Measurements from ENCODE around the gene RUBCN.
"Not testable (repeated sequence)": the region's sequence is repeated elsewhere in the genome, so short reads cannot be mapped to it uniquely, and the experiment has no call there.

RUBCN gene

DNA sequence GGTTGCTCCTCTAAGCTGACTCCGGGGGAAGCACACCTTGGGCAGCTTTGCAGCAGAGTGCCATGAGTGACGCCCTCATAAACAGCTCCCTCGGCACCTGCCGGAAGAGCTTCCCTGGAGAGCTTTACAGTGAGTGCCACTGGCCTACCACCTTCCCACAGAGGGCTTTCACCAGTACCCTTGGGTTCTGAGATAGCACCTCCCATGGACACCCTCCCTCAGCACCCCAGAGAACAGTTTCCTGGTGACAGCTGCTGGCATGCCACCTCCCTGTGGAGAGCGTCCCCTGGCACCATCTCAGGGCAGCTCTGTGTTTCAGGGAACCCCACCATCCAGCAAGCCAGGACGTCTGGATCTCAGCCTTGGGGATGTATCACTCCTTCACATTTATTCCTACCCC, 49.1 kb downstream of the RUBCN start:
- Mint-ChIP-seq H3K4me3 (no peak overlapping the region), H3K9me3 (no peaks in the 10 kb centered on the region), H3K27ac (peak overlapping the region; percentile 59), H3K4me1 (peaks cover 5% of the 10 kb centered on the region), H3K36me3 (peaks cover 24% of the 10 kb centered on the region), H3K27me3 (no peaks in the 10 kb centered on the region)
- no peak for ATAC-seq (ENCODE audit: low read depth)
- DNase-seq (ENCODE audit: low spot score in 2 of 2): no peak

DNA sequence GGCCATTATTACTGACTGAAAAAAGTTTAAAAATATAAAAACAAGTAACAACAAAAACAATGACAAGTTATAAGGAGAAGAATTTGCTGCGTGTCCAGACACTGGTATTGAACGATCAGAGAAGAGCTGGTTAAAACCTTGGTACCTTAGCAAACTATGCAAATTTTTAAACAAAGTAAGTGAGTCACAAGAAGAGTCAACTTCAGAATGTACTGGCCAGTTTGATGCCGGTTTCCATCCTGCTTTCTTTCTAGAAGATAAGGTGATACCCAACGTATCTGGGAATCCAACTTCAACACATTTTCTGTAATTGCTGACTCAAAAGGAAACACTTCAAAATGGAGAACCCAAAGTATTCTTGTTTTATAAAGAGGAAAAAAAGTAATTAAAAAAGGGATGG, 49.8 kb downstream of the RUBCN start:
- ATAC-seq (ENCODE audit: low read depth) (no peak), DNase-seq (ENCODE audit: low spot score in 2 of 2) (no peak)
- Mint-ChIP-seq H3K36me3 (peaks cover 26% of the 10 kb centered on the region), H3K27me3 (no peaks in the 10 kb centered on the region), H3K4me1 (peaks cover 5% of the 10 kb centered on the region), H3K27ac (no peak overlapping the region), H3K4me3 (no peak overlapping the region), H3K9me3 (no peaks in the 10 kb centered on the region)

DNA sequence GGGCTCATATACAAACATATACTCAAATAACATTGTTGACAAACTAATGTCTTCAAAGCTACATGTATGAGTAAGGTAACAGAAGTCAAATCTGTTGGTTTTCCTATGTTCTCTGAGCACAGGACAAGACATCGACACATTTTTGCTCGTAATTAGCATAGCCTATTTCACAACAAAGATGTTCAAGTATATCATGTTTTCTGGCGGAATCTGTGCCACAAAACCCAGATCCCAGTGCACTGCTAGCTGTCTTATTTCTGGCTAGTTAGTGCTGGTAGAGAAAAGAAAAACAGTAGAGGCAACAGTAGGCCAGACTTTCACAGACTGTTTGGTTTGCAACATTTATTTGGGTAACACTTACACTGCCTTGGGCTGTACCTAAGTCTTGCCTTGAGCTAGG, 51.2 kb downstream of the RUBCN start:
- no peaks in the 10 kb centered on the region for H3K9me3 Mint-ChIP-seq
- H3K27me3 Mint-ChIP-seq: no peaks in the 10 kb centered on the region
- peaks cover 5% of the 10 kb centered on the region for H3K4me1 Mint-ChIP-seq
- H3K36me3 Mint-ChIP-seq: peaks cover 33% of the 10 kb centered on the region
- ATAC-seq (ENCODE audit: low read depth) (no peak), DNase-seq (ENCODE audit: low spot score in 2 of 2) (no peak)
- peak overlapping the region; percentile 81 for H3K27ac Mint-ChIP-seq
- H3K4me3 Mint-ChIP-seq: no peak overlapping the region

DNA sequence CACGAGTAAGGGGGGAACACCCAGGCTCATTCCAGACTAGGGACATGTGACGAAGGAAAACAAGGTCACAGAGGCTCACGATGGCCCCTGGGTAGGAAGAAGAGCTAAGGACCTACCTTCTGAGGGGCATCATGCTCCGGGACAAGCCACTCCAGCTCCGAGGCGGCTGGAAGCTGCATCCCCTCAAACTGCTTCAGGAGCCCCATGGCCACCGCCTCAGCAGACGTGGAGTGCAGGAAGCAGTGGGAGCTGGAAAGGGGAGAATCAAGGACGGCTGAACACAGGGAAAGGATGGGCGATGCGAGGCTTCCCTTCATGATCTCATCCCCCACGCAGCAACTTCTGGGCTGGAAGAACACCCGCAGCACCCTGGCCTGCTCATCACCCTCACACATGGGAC, 53.5 kb downstream of the RUBCN start:
- H3K9me3 Mint-ChIP-seq: no peaks in the 10 kb centered on the region
- peak overlapping the region; percentile 66 for H3K27ac Mint-ChIP-seq
- ATAC-seq (ENCODE audit: low read depth) (no peak), DNase-seq (ENCODE audit: low spot score in 2 of 2) (no peak)
- peaks cover 2% of the 10 kb centered on the region for H3K4me1 Mint-ChIP-seq
- no peaks in the 10 kb centered on the region for H3K27me3 Mint-ChIP-seq
- no peak overlapping the region for H3K4me3 Mint-ChIP-seq
- H3K36me3 Mint-ChIP-seq: peaks cover 31% of the 10 kb centered on the region

DNA sequence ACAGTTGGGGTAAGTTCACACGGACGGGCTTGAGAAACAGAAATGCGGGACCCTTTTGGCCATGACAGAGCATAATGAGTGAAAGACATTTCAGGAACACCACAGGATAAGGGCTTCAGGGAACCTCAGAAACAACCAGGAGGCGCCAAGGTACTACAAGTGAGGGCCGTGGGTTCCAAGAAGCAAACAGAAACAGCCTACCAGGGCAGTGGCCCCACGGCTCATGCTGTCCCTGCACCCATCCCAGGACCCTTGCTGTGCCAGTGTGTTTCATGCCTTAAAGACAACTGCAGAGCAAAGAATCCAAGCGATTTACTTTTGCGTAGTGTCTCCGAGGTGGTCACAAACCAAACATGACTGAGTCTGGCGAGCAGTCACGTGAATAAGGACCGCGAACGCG, 54.0 kb downstream of the RUBCN start:
- H3K4me3 Mint-ChIP-seq: no peak overlapping the region
- no peak for ATAC-seq (ENCODE audit: low read depth)
- H3K27ac Mint-ChIP-seq: no peak overlapping the region
- no peaks in the 10 kb centered on the region for H3K9me3 Mint-ChIP-seq
- no peaks in the 10 kb centered on the region for H3K27me3 Mint-ChIP-seq
- peaks cover 35% of the 10 kb centered on the region for H3K36me3 Mint-ChIP-seq
- H3K4me1 Mint-ChIP-seq: peaks cover 2% of the 10 kb centered on the region
- DNase-seq (ENCODE audit: low spot score in 2 of 2): no peak

DNA sequence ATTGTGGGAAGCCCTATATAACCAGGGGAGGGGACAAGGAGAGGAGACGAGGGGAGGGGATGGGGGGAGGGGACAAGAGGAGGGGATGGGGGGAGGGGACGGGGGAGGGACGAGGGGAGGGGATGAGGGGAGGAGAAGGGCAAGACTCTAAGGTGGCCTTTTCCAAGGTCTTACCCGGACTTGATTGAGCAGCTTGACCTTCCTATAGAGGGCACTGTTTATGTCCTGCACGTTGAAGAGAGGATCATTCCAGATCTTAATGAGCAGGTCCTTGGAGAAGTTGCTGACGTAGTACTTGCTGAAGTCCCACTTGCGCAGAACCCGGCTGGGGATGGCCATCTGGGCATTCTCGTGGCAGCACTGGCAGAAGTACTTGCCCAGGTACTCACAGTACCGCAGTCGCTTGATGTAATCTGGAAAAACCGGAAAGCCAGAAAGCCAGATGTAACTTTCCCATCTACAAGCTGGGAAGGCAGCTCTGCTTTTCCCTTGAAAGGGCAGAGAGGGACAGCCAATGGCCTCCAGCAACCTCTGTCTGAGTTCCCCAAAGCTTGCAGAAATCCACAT, 55.7 kb downstream of the RUBCN start:
- H3K27ac Mint-ChIP-seq: peak overlapping the region; percentile 65
- H3K4me1 Mint-ChIP-seq: peaks cover 2% of the 10 kb centered on the region
- DNase-seq (ENCODE audit: low spot score in 2 of 2): no peak
- H3K4me3 Mint-ChIP-seq: no peak overlapping the region
- no peak for ATAC-seq (ENCODE audit: low read depth)
- no peaks in the 10 kb centered on the region for H3K27me3 Mint-ChIP-seq
- H3K9me3 Mint-ChIP-seq: no peaks in the 10 kb centered on the region
- peaks cover 42% of the 10 kb centered on the region for H3K36me3 Mint-ChIP-seq

DNA sequence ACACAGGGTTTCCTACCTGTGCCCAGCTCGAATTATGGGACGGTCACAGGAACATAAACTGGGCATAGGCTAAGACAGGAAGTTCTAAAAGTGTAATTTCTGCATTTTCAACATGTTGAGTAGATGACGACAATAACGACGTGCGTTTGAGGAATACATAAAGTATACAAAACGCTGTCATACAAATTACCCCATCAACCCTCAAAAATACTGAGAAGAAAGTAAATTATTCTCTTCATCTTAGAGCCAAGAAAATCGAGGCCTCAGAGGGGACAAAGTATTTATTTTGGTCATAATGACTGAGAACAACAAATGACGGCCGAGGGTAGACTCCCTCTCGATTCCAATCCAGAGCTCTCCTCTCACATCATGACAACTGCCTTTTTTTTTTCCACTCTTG, 60.8 kb downstream of the RUBCN start:
- ATAC-seq (ENCODE audit: low read depth): no peak
- Mint-ChIP-seq H3K36me3 (peaks cover 47% of the 10 kb centered on the region), H3K9me3 (no peaks in the 10 kb centered on the region), H3K4me1 (peaks cover 18% of the 10 kb centered on the region), H3K4me3 (no peak overlapping the region), H3K27ac (peak overlapping the region; percentile 96), H3K27me3 (no peaks in the 10 kb centered on the region)
- DNase-seq (ENCODE audit: low spot score in 2 of 2): no peak

DNA sequence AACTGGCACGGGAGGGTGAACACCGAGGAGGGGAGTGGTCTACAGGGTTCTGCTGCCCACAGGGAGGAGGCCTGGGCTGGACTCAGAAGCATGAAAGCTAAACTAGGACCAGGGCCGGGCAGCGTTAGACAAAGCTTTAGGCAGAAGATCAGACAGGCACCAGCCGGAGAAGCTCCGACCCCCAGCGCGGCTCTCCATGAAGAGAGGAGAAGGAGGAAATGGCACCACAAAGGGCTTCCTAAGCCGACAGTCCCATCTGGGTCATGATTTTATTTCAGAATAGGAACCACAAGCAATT, 61.2 kb downstream of the RUBCN start:
- Mint-ChIP-seq H3K36me3 (peaks cover 45% of the 10 kb centered on the region), H3K9me3 (no peaks in the 10 kb centered on the region), H3K27me3 (no peaks in the 10 kb centered on the region), H3K4me1 (peaks cover 18% of the 10 kb centered on the region), H3K4me3 (no peak overlapping the region), H3K27ac (peak overlapping the region; percentile 96)
- no peak for DNase-seq (ENCODE audit: low spot score in 2 of 2)
- ATAC-seq (ENCODE audit: low read depth): no peak

DNA sequence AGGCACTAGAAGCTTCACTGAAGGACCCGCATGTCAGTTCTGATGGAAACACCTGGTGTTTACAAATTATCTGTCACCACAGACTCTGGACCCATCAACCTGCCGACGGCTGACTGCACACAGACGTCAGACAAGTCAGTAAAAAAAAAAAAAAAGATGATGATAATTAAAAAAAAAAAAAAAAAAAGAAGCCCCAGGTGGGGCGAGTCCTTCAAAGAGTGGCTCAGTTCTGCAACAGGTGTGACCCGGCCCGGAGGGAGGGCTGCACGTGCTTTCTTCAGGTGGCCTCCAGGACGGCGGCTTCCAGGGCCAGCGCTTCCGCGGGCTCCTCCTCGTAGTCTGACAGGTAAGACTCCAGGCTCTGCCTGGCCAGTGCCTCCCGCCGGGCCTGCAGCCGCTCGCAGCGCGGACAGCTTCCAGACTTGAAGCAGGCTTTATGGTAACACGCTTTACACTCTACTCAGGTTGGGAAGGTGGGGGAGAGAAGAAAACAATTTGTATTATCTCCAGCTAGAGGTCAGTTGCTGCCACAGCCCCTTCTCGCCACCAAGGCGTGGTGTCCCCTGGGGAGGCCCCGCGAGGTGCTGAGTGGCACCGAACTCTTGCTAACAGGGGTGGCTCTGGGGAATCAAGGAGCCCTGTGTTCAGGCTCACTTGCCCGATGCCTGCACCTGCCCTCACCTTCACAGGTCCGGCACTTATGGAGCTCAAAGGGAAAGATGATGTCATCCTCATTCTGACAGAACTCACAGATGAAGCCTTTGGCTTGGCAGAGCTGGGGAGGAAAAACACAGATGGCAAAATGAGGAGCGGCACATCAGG, 61.8 kb downstream of the RUBCN start:
- Mint-ChIP-seq H3K36me3 (peaks cover 41% of the 10 kb centered on the region), H3K27me3 (no peaks in the 10 kb centered on the region), H3K4me1 (peaks cover 18% of the 10 kb centered on the region), H3K9me3 (no peaks in the 10 kb centered on the region), H3K27ac (peak overlapping the region; percentile 96), H3K4me3 (no peak overlapping the region)
- ATAC-seq (ENCODE audit: low read depth): peak; percentile 92
- peak; percentile 37 to 40 for DNase-seq (ENCODE audit: low spot score in 2 of 2)

DNA sequence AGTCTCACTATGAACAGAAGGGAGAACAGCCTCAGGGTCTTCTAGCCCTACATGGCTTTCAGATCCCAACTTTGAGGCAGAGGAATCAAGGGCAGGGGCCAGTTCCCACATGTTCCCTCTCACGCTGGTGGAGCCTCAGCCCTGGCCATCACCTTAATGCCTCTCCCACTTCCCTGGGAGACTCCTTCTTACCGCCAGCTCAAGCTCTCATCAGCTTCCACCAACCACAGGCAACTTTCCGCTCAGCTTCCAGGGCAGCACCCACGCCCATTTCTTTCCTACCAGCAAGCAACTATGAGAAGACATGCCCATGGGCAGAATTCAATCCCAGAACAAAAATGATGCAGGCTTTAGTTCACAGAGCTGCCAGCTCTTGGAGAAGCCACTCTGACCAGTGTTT, 63.5 kb downstream of the RUBCN start:
- no peaks in the 10 kb centered on the region for H3K27me3 Mint-ChIP-seq
- H3K36me3 Mint-ChIP-seq: peaks cover 36% of the 10 kb centered on the region
- DNase-seq (ENCODE audit: low spot score in 2 of 2) (no peak), ATAC-seq (ENCODE audit: low read depth) (no peak)
- no peaks in the 10 kb centered on the region for H3K9me3 Mint-ChIP-seq
- peak overlapping the region; percentile 96 for H3K27ac Mint-ChIP-seq
- H3K4me1 Mint-ChIP-seq: peaks cover 18% of the 10 kb centered on the region
- no peak overlapping the region for H3K4me3 Mint-ChIP-seq

DNA sequence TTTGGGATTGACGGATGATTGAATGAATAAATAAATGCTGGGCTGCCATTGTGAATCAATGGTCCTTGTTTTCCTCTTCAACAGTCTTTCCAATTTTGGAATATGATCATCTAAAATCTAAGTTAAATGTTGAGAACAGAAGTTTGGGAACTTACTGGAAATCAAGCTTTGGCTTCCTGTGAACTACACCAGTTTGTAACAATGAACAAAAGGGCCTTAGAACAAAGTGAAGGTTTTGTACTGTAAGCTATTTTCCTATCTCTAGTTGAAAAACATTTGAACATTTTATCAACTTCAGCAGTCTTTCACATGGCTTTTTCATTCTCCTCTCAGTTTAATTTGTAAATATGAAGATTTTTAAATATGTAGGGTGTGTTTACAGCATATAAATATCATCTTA, 66.3 kb downstream of the RUBCN start:
- H3K4me1 Mint-ChIP-seq: peaks cover 17% of the 10 kb centered on the region
- no peak overlapping the region for H3K4me3 Mint-ChIP-seq
- H3K36me3 Mint-ChIP-seq: peaks cover 22% of the 10 kb centered on the region
- no peaks in the 10 kb centered on the region for H3K9me3 Mint-ChIP-seq
- ATAC-seq (ENCODE audit: low read depth) (no peak), DNase-seq (ENCODE audit: low spot score in 2 of 2) (no peak)
- H3K27ac Mint-ChIP-seq: peak overlapping the region; percentile 96
- H3K27me3 Mint-ChIP-seq: no peaks in the 10 kb centered on the region

DNA sequence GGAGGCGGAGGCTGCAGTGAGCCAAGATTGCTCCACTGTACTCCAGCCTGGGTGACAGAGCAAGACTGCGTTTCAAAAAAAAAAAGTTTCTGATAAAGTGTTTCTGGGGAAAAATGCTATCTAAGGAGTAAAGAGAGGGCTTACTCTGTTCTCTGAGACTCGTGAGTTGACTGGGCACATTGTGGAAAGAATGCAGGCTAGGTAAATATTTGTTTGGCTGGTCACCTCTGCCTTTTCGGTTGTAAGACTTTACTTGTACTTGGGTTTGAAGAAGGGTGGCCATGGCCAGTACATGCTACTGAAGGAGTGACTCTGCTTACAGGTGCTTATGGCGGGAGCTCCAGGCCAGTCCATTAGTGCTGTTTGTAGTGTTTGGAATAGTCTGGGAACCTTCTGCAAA, 68.7 kb downstream of the RUBCN start:
- DNase-seq (ENCODE audit: low spot score in 2 of 2): no peak
- Mint-ChIP-seq H3K36me3 (peaks cover 7% of the 10 kb centered on the region), H3K9me3 (no peaks in the 10 kb centered on the region), H3K4me1 (peaks cover 2% of the 10 kb centered on the region), H3K27ac (peak overlapping the region; percentile 41), H3K27me3 (no peaks in the 10 kb centered on the region), H3K4me3 (no peak overlapping the region)
- no peak for ATAC-seq (ENCODE audit: low read depth)

DNA sequence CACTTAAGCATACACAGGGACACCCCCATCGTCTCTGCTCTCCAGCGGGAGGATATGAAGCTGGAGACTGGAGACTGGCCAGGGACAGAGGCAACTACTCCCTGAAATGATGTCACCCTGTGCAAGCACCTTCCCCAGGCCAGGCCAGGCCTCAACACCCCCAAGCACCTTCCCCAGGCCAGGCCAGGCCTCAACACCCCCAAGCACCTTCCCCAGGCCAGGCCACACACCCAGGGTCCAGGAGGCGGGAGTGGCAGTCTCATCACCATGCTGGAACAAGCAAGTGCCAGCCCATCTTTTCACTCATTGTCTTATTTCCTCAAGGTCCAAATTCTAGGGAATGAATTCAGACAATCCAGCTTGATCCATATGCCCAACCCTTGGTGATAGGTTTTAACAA, 69.4 kb downstream of the RUBCN start:
- H3K9me3 Mint-ChIP-seq; H3K27me3 Mint-ChIP-seq; DNase-seq (ENCODE audit: low spot score in 2 of 2); ATAC-seq (ENCODE audit: low read depth); H3K4me1 Mint-ChIP-seq; H3K36me3 Mint-ChIP-seq; H3K4me3 Mint-ChIP-seq: not testable (repeated sequence)
- peak overlapping the region; percentile 51 for H3K27ac Mint-ChIP-seq

DNA sequence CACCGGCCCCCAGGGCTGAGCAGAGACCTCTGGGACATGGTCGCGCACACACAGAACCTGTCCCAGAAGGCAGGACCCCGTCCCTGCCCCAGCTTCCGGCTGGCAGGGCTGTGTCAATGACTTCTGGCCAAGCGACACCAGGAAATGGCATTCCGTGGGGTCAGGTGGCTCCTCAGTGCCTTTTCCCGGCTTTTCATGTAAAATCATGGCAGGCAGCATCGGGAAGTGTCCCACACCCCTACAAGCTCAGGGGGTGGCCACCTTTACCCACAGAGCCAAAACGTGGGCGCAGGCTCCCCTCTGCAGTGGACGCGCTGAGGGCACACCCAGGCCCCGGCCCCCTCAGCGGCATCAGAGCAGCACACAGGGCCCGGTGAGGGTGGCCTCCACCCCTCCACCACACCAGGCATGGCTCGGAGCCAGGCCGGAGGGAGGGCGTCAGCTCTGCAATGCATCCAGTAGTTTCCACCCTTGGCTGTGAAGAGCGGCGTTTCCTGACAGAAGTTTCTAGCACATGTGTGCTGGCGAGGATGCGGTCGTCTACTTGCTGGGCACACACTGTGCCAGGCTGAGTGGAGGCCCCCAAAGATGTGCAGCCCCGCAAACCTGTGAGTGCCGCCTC, 70.4 kb downstream of the RUBCN start:
- not testable (repeated sequence) for H3K36me3 Mint-ChIP-seq; DNase-seq (ENCODE audit: low spot score in 2 of 2); H3K4me3 Mint-ChIP-seq; H3K27me3 Mint-ChIP-seq; H3K4me1 Mint-ChIP-seq; H3K27ac Mint-ChIP-seq; ATAC-seq (ENCODE audit: low read depth); H3K9me3 Mint-ChIP-seq

DNA sequence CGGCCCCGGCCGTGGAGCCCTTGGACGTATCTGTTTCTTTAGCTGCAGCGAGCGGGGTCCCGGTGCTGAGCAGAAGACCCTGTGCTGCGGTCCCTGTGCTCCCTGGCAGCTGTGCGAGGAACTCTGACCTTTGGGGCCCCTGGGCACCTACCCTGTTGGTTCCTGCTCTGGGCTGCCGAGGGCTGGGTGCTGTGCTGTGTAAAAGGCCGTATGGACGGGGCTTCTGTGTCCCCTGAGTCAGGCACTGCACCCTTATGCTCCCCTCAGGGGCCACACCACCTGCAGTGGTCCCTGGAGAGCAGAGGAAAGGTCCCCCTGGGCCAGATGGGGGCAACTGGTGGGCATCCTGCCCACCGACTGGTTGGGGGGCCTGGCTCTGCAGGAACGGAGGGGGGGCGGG, 71.2 kb downstream of the RUBCN start:
- not testable (repeated sequence) for H3K27me3 Mint-ChIP-seq; H3K9me3 Mint-ChIP-seq; H3K4me1 Mint-ChIP-seq; H3K36me3 Mint-ChIP-seq; DNase-seq (ENCODE audit: low spot score in 2 of 2); H3K27ac Mint-ChIP-seq; ATAC-seq (ENCODE audit: low read depth); H3K4me3 Mint-ChIP-seq
